OCI-LY1 (cell line): ENCODE data around the gene DNAJC8.

Experiments
- H2AFZ ChIP-seq: fragments of 200-600 bp; sonication (generic), shearing (Covaris generic); 2 replicates; pipeline ENCODE4 v1.6.0; 2014; ENCODE audit warnings: antibody characterized with exemption, mild to moderate bottlenecking, low read length
- H3F3A ChIP-seq: fragments of 200-600 bp; sonication (generic), shearing (Covaris generic); 2 replicates; pipeline ENCODE4 v1.6.0; 2014; ENCODE audit warnings: mild to moderate bottlenecking, antibody characterized with exemption, low read length, moderate library complexity; ENCODE audit not compliant: insufficient read depth
- H3K27ac ChIP-seq: fragments of 200-600 bp; sonication (generic); 2 replicates; pipeline ENCODE4 v1.5.1; 2014; ENCODE audit warnings: low read length, mixed run types, mild to moderate bottlenecking, low read depth; ENCODE audit not compliant: poor library complexity, severe bottlenecking
- H3K27me3 ChIP-seq: fragments of 200-600 bp; sonication (generic); 2 replicates; pipeline ENCODE4 v1.6.0; 2014; ENCODE audit warnings: antibody characterized with exemption, mild to moderate bottlenecking, low read length, moderate library complexity; ENCODE audit not compliant: insufficient read depth
- H3K36me3 ChIP-seq: fragments of 200-600 bp; sonication (generic); 2 replicates; pipeline ENCODE4 v1.6.1; 2014; ENCODE audit warnings: mild to moderate bottlenecking, antibody characterized with exemption, low read length, moderate library complexity, mixed read lengths; ENCODE audit not compliant: insufficient read depth
- H3K4me1 ChIP-seq: fragments of 200-600 bp; sonication (generic); 2 replicates; pipeline ENCODE4 v1.5.1; 2014; ENCODE audit warnings: mild to moderate bottlenecking, low read length, moderate library complexity; ENCODE audit not compliant: insufficient read depth, severe bottlenecking
- H3K4me2 ChIP-seq: fragments of 200-600 bp; sonication (generic), shearing (Covaris generic); 2 replicates; pipeline ENCODE4 v1.6.1; 2014; ENCODE audit warnings: low read length
- H3K4me3 ChIP-seq: fragments of 200-600 bp; sonication (generic); 2 replicates; pipeline ENCODE4 v1.5.1; 2014; ENCODE audit warnings: low read length, low read depth, mild to moderate bottlenecking, mixed read lengths; ENCODE audit not compliant: poor library complexity, severe bottlenecking
- H3K79me2 ChIP-seq: fragments of 200-600 bp; shearing (Covaris generic); 2 replicates; pipeline ENCODE4 v1.6.1; 2016; ENCODE audit warnings: mixed run types, low read length, mixed read lengths; ENCODE audit not compliant: insufficient read depth
- H3K9ac ChIP-seq: fragments of 200-600 bp; sonication (generic), shearing (Covaris generic); 2 replicates; pipeline ENCODE4 v1.6.1; 2014; ENCODE audit warnings: mild to moderate bottlenecking, low read length, mixed read lengths
- H3K9me2 ChIP-seq: fragments of 200-600 bp; sonication (generic), shearing (Covaris generic); 2 replicates; pipeline ENCODE4 v1.6.1; 2014; ENCODE audit warnings: low read depth, mild to moderate bottlenecking, low read length, mixed read lengths
- H3K9me3 ChIP-seq: fragments of 200-600 bp; shearing (Covaris generic); 2 replicates; pipeline ENCODE4 v1.6.1; 2014; ENCODE audit warnings: low read length, mixed read lengths
- H4K20me1 ChIP-seq: fragments of 200-600 bp; sonication (generic), shearing (Covaris generic); 2 replicates; pipeline ENCODE4 v1.6.0; 2016; ENCODE audit warnings: mild to moderate bottlenecking, low read length; ENCODE audit not compliant: insufficient read depth
- EZH2 ChIP-seq: fragments of 200-600 bp; sonication (generic), shearing (Covaris generic); IDR thresholded peaks from 2 replicates; pipeline ENCODE4 v1.8.0; 2017; ENCODE audit warnings: borderline replicate concordance, mixed run types, mild to moderate bottlenecking, antibody characterized with exemption, low read length, moderate library complexity, mixed read lengths
- TF ChIP-seq, protein P1 (sequence below): fragments of 200-600 bp; sonication (generic), shearing (Covaris generic); IDR thresholded peaks from 2 replicates; pipeline ENCODE4 v1.5.1; 2017; ENCODE audit warnings: mild to moderate bottlenecking, antibody characterized with exemption, low read length, moderate library complexity, mixed read lengths

DNAJC8 gene

GRCh38 chr1:28175955-28176485, 56.8 kb downstream of the DNAJC8 start:
- H3K4me3 ChIP-seq = peak overlapping the region; percentile 49
- no peaks in the 10 kb centered on the region for H3K27me3 ChIP-seq
- no peaks in the 10 kb centered on the region for H4K20me1 ChIP-seq
- H3K9me2 ChIP-seq = no peaks in the 10 kb centered on the region
- H3K79me2 ChIP-seq = no peaks in the 10 kb centered on the region
- no peak for TF ChIP-seq EZH2
- TF ChIP-seq, protein P1, sequence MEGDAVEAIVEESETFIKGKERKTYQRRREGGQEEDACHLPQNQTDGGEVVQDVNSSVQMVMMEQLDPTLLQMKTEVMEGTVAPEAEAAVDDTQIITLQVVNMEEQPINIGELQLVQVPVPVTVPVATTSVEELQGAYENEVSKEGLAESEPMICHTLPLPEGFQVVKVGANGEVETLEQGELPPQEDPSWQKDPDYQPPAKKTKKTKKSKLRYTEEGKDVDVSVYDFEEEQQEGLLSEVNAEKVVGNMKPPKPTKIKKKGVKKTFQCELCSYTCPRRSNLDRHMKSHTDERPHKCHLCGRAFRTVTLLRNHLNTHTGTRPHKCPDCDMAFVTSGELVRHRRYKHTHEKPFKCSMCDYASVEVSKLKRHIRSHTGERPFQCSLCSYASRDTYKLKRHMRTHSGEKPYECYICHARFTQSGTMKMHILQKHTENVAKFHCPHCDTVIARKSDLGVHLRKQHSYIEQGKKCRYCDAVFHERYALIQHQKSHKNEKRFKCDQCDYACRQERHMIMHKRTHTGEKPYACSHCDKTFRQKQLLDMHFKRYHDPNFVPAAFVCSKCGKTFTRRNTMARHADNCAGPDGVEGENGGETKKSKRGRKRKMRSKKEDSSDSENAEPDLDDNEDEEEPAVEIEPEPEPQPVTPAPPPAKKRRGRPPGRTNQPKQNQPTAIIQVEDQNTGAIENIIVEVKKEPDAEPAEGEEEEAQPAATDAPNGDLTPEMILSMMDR = no peak
- no peak overlapping the region for H2AFZ ChIP-seq
- peak overlapping the region; percentile 45; the same call in 1 of the 2 replicates for H3K9ac ChIP-seq
- peak overlapping the region; percentile 97 for H3K27ac ChIP-seq
- H3K4me1 ChIP-seq = peaks cover 67% of the 10 kb centered on the region
- no peaks in the 10 kb centered on the region for H3K9me3 ChIP-seq
- no peaks in the 10 kb centered on the region; the same call in 1 of the 2 replicates for H3F3A ChIP-seq
- H3K4me2 ChIP-seq = peak overlapping the region; percentile 61
- H3K36me3 ChIP-seq = no peaks in the 10 kb centered on the region

DNA sequence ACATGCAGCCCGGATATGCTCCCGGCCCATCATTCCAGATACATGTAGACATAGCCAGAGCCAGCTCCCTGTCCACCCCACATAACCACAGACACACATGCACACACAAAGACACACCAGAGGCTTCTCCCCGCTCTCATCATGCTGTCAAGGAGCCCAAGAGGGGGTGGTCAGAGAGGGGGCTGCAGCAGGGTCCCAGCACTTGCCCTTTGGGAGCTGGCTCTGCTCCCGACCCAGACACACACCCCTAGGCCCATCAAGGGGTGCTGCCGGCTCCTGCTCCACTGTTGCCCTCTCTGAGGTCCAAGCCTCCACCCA, 58.9 kb downstream of the DNAJC8 start:
- no peaks in the 10 kb centered on the region for H3K79me2 ChIP-seq
- peak overlapping the region; percentile 97 for H3K27ac ChIP-seq

GRCh38 chr1:28173151-28173979, 59.5 kb downstream of the DNAJC8 start:
- H3K4me3 ChIP-seq = peak overlapping the region; percentile 49
- H3K9ac ChIP-seq = peak overlapping the region; percentile 33; the same call in 1 of the 2 replicates
- no peaks in the 10 kb centered on the region for H3K36me3 ChIP-seq
- no peaks in the 10 kb centered on the region for H3K79me2 ChIP-seq
- H4K20me1 ChIP-seq = no peaks in the 10 kb centered on the region
- TF ChIP-seq, protein P1 = no peak
- no peak for TF ChIP-seq EZH2
- H3K9me3 ChIP-seq = no peaks in the 10 kb centered on the region
- no peak overlapping the region for H2AFZ ChIP-seq
- H3K27ac ChIP-seq = peak overlapping the region; percentile 97
- H3K9me2 ChIP-seq = no peaks in the 10 kb centered on the region
- no peaks in the 10 kb centered on the region for H3K27me3 ChIP-seq
- H3K4me1 ChIP-seq = peaks cover 84% of the 10 kb centered on the region
- H3F3A ChIP-seq = peaks cover 4% of the 10 kb centered on the region
- H3K4me2 ChIP-seq = peak overlapping the region; percentile 61

More for the DNA sequence above, 58.9 kb downstream of the DNAJC8 start:
- no peak overlapping the region for H2AFZ ChIP-seq
- H3K9ac ChIP-seq = peak overlapping the region; percentile 33; the same call in 1 of the 2 replicates
- H3K9me3 ChIP-seq = no peaks in the 10 kb centered on the region
- H3K4me3 ChIP-seq = peak overlapping the region; percentile 49
- no peaks in the 10 kb centered on the region for H4K20me1 ChIP-seq
- H3K36me3 ChIP-seq = no peaks in the 10 kb centered on the region
- H3K4me1 ChIP-seq = peaks cover 82% of the 10 kb centered on the region
- H3F3A ChIP-seq = peaks cover 4% of the 10 kb centered on the region
- TF ChIP-seq, protein P1 = no peak
- no peak for TF ChIP-seq EZH2
- H3K27me3 ChIP-seq = no peaks in the 10 kb centered on the region
- H3K9me2 ChIP-seq = no peaks in the 10 kb centered on the region
- H3K4me2 ChIP-seq = peak overlapping the region; percentile 61
